Measurements from ENCODE around the gene ACBD7.

GRCh38 chr10:15052121-15052520 lies 36.5 kb downstream of the ACBD7 start:
- TF ChIP-seq POLR2A (IDR thresholded peaks at IDR 0.05): no peak
- TF ChIP-seq CTCF (IDR thresholded peaks at IDR 0.05): no peak
- TF ChIP-seq EP300 (IDR thresholded peaks at IDR 0.05): no peak

Measured in stomach (tissue), 4 donors.